ENCODE data around the gene PPP6R3.
"Not testable (repeated sequence)": the region's sequence is repeated elsewhere in the genome, so short reads cannot be mapped to it uniquely, and the experiment has no call there.

The PPP6R3 gene

GRCh38 chr11:68632375-68632774, 171.8 kb downstream of the PPP6R3 start:
- H3K27me3 Mint-ChIP-seq (ENCODE audit: low read depth); H3K36me3 Mint-ChIP-seq (ENCODE audit: low read depth); H3K27ac Mint-ChIP-seq; H3K9me3 Mint-ChIP-seq; H3K4me1 Mint-ChIP-seq; H3K4me3 Mint-ChIP-seq: not testable (repeated sequence)

DNA sequence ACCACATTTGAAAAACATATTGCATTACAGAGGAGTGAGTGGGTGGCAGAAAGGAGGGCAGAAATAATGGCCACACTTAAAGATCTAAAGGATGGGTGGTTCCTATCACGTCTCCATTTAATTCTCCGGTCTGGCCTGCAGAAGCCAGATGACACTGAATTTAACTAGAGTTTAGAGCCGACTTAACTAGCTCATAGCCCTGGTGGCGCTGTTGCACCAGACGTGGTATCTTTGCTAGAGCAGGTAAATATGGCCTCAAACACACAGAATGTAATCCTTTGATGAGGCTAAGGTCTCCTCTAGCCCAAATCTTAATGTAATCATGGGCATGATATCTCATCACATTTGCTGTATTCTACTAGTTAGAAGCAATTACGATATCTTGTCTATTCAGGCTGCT, 172.2 kb downstream of the PPP6R3 start:
- Mint-ChIP-seq H3K36me3 (ENCODE audit: low read depth) (no peaks in the 10 kb centered on the region), H3K4me3 (no peak overlapping the region), H3K27ac (no peak overlapping the region), H3K9me3 (no peaks in the 10 kb centered on the region), H3K27me3 (ENCODE audit: low read depth) (peaks cover 4% of the 10 kb centered on the region), H3K4me1 (no peaks in the 10 kb centered on the region)
- TF ChIP-seq CTCF (IDR thresholded peaks at IDR 0.05; ENCODE audit: unreplicated experiment in 3 of 3), result peak; percentile 51 to 62 (median 52)

DNA sequence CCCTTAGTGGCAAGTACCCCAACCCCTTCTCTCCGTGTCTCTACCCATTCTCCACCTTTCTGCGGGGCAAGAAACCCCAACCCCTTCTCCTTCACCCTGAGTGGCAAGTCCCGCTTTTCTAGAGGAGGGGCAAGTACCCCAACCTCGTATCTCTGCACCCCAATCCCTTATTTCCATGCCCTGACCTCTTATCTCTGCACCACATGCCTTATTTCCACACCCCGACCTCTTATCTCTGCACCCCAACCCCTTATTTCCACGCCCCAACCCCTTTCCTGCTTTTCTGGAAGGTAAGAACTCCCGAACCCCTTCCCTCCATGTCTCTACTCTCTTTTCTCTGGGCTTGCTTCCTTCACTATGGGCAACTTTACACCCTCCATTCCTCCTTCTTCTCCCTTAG, 174.1 kb downstream of the PPP6R3 start:
- not testable (repeated sequence) for H3K36me3 Mint-ChIP-seq (ENCODE audit: low read depth); H3K4me1 Mint-ChIP-seq; H3K4me3 Mint-ChIP-seq; H3K27ac Mint-ChIP-seq; H3K9me3 Mint-ChIP-seq; H3K27me3 Mint-ChIP-seq (ENCODE audit: low read depth)

DNA sequence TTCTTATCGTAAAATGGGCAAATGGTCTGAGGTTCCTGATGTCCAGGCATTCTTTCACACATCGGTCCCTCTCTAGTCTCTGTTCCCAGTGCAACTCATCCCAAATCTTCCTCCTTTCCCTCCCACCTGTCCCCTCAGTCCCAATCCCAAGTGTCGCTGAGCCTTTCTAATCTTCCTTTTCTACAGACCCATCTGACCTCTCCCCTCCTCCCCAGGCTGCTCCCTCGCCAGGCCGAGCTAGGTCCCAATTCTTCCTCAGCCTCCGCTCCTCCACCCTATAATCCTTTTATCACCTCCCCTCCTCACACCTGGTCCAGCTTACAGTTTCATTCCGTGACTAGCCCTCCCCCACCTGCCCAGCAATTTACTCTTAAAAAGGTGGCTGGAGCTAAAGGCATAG, 174.6 kb downstream of the PPP6R3 start:
- H3K36me3 Mint-ChIP-seq (ENCODE audit: low read depth); H3K4me1 Mint-ChIP-seq; H3K27me3 Mint-ChIP-seq (ENCODE audit: low read depth); H3K27ac Mint-ChIP-seq; H3K4me3 Mint-ChIP-seq; H3K9me3 Mint-ChIP-seq: not testable (repeated sequence)

DNA sequence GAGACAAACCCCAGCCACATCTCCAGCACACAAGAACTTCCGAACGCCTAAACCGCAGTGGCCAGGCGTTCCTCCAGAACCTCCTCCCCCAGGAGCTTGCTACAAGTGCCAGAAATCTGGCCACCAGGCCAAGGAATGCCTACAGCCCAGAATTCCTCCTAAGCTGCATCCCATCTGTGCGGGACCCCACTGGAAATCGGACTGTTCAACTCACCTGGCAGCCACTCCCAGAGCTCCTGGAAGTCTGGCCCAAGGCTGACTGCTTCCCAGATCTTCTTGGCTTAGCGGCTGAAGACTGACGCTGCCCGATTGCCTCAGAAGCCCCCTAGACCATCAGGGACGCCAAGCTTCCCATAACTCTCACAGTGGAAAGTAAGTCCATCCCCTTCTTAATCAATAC, 175.3 kb downstream of the PPP6R3 start:
- H3K4me1 Mint-ChIP-seq; H3K9me3 Mint-ChIP-seq; H3K36me3 Mint-ChIP-seq (ENCODE audit: low read depth); H3K27ac Mint-ChIP-seq; H3K27me3 Mint-ChIP-seq (ENCODE audit: low read depth); H3K4me3 Mint-ChIP-seq: not testable (repeated sequence)

GRCh38 chr11:68639322-68639721, 178.8 kb downstream of the PPP6R3 start:
- not testable (repeated sequence) for H3K4me3 Mint-ChIP-seq; H3K27ac Mint-ChIP-seq; H3K9me3 Mint-ChIP-seq; H3K36me3 Mint-ChIP-seq (ENCODE audit: low read depth); H3K4me1 Mint-ChIP-seq
- peaks cover 30% of the 10 kb centered on the region for H3K27me3 Mint-ChIP-seq (ENCODE audit: low read depth)

DNA sequence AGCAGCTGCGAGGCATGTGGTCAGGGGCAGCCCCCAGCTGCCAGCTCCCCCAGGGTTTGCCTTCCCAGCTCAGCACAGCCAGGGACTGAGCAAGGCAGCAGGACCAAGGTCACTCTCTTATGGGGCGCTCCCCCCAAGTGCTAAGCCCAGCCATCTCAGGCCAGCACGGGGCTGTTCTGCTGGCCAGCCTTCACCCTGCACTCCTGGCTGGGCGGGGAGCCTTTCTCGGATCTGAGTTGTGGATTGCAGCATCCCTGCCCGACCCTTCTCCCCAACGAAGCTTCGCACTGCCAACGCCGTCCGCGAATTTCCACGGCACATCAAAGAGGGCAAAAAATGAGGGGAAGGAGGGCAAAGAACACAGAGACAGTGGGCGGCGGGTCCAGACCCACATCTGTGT, 181.3 kb downstream of the PPP6R3 start:
- Mint-ChIP-seq H3K27ac (no peak overlapping the region), H3K36me3 (ENCODE audit: low read depth) (peaks cover 4% of the 10 kb centered on the region), H3K4me1 (no peaks in the 10 kb centered on the region), H3K27me3 (ENCODE audit: low read depth) (peaks cover 29% of the 10 kb centered on the region), H3K4me3 (no peak overlapping the region), H3K9me3 (peaks cover 20% of the 10 kb centered on the region)
- TF ChIP-seq CTCF (IDR thresholded peaks at IDR 0.05; ENCODE audit: unreplicated experiment in 3 of 3), result no peak

- Mint-ChIP-seq H3K27ac (no peak overlapping the region), H3K4me3 (no peak overlapping the region), H3K36me3 (ENCODE audit: low read depth) (peaks cover 9% of the 10 kb centered on the region), H3K9me3 (peaks cover 27% of the 10 kb centered on the region), H3K27me3 (ENCODE audit: low read depth) (peaks cover 29% of the 10 kb centered on the region), H3K4me1 (no peaks in the 10 kb centered on the region)
- TF ChIP-seq CTCF (IDR thresholded peaks at IDR 0.05; ENCODE audit: unreplicated experiment in 3 of 3), result no peak
Observed at GRCh38 chr11:68643585-68643984, 183.0 kb downstream of the PPP6R3 start.

DNA sequence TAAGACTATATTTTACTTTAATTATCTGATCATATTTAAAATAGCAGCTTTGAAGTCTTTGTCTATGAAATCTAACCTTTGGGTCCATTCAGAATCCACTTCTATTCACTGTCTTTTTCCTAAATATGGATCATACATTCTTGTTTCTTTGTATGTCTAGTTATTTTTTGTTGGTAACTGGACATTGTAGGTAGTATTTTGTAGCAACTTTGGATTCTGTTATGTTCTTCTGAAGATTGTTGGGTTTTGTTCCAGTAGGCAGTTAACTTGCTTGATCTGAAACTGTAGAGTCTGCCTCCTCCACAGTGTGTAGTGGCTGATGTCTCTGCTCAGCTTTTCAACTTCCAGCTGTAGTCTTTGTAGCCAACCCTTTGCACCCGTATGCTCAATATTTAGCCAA, 186.3 kb downstream of the PPP6R3 start:
- no peak for TF ChIP-seq CTCF (IDR thresholded peaks at IDR 0.05; ENCODE audit: unreplicated experiment in 3 of 3)
- no peak overlapping the region for H3K27ac Mint-ChIP-seq
- no peak overlapping the region for H3K4me3 Mint-ChIP-seq
- H3K36me3 Mint-ChIP-seq (ENCODE audit: low read depth), result peaks cover 9% of the 10 kb centered on the region
- H3K4me1 Mint-ChIP-seq, result no peaks in the 10 kb centered on the region
- H3K9me3 Mint-ChIP-seq, result peaks cover 27% of the 10 kb centered on the region
- H3K27me3 Mint-ChIP-seq (ENCODE audit: low read depth), result peaks cover 15% of the 10 kb centered on the region
